Measurements from ENCODE around the gene TMEM225B.

GRCh38 chr7:99597762-99598501 is at the start of gene TMEM225B:
- TF ChIP-seq GATA2 (IDR thresholded peaks at IDR 0.05; ENCODE audit: low read depth, low read length): no peak
- no peak for TF ChIP-seq GATA3 (IDR thresholded peaks at IDR 0.05; ENCODE audit: low read depth, low read length)
